SKM-1 treated with dmso at 0.1 percent for 144 hours (cell line): ENCODE results near the gene MSH5.

Source experiments
- DNase-seq: peaks from one replicate; lab custom pipeline; 2025; ENCODE audit not compliant: unreplicated experiment; lab: John Stamatoyannopoulos, UW

Gene MSH5

DNA sequence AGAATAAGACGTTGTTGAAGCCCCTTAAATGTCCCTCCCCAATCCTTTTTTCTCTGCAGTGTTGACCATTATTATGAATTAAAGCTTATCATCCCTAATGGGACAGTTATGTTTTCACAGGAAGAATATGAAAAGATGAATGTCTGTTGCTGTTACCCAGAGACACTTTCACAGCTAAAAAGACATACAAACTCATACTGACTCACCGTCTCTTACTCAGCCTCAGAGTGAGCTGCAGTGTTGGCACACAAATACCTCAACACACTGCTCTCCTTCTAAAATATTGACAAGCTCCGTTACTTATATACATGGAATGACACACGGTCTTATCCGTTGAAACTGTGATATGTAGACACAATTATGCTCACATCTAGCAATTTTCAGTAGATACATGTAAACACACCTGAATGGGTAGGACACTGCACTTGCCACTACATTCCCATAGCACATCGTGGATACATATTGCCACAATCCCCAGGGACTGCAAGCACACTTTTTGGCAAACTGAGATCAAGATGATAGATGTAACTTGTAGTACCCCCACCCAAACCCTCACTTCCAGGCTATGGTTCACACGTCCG, 13.0 kb downstream of the MSH5 start:
- DNase-seq: no peak

DNA sequence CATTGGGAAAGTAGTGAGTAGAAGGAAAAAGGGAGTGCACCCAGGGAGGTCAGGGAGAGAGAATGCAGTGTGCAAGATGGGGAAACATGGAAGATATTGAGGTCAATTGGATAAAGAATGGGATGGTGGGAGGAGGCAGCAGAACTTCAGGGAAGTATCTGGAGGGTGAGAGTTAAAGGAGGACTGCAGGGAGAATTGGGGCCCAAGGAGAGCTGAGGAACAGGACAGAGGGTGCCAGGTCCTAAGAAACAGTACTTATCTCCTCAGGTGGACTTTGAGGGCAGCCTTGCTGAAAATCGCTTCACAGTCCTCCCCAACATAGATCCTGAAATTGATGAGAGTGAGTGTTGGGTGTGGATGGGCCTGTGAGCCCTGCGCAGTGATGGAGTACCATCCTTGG, 18.5 kb downstream of the MSH5 start:
- no peak for DNase-seq

DNA sequence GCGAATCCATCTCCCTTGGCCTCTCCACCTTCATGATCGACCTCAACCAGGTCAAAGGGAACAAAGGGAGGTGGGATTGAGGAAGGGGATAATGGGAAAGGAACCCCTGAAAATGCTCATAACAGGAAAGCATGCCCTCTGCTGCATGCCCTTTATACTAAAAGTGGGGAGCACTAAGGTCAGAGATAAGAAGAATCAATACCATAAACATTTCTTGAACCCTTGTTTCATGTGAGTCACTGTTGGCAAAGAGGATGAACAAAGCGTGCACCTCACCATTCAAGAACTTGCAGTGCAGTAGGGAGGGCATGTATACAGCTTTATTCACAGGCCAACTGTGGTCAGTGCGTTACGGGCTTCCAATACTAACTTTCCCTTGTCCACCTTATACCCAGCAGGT, 21.0 kb downstream of the MSH5 start:
- DNase-seq: no peak

DNA sequence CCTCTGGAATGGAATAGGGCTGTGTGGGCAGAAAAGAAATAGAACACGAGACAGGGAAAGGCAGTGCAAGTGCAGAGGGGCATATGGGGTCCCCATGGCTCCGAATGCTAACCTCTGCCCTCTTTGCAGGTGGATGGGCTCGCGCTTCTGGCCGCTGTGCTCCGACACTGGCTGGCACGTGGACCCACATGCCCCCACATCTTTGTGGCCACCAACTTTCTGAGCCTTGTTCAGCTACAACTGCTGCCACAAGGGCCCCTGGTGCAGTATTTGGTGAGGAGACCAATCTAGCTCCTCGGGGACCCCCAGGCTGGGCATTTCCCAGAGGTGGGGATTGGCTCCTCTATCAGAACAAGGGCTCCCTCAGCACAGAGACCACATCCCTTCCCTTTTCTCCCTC, 21.5 kb downstream of the MSH5 start:
- no peak for DNase-seq

DNA sequence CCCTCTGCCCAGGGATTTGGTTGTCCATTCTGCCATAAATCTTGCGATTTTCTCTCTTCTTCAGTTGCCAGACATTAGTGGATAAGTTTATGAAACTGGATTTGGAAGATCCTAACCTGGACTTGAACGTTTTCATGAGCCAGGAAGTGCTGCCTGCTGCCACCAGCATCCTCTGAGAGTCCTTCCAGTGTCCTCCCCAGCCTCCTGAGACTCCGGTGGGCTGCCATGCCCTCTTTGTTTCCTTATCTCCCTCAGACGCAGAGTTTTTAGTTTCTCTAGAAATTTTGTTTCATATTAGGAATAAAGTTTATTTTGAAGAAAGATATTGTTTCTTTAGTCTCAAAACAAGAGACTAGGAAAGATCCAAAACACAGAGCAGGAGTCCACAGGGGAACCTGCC, 22.6 kb downstream of the MSH5 start, which contains the start of gene SAPCD1:
Gene SAPCD1, plus strand, starts transcription at position 301 of the 400 bp plus-strand sequence. CDS start 399 bp downstream, outside the sequence.
- no peak for DNase-seq

DNA sequence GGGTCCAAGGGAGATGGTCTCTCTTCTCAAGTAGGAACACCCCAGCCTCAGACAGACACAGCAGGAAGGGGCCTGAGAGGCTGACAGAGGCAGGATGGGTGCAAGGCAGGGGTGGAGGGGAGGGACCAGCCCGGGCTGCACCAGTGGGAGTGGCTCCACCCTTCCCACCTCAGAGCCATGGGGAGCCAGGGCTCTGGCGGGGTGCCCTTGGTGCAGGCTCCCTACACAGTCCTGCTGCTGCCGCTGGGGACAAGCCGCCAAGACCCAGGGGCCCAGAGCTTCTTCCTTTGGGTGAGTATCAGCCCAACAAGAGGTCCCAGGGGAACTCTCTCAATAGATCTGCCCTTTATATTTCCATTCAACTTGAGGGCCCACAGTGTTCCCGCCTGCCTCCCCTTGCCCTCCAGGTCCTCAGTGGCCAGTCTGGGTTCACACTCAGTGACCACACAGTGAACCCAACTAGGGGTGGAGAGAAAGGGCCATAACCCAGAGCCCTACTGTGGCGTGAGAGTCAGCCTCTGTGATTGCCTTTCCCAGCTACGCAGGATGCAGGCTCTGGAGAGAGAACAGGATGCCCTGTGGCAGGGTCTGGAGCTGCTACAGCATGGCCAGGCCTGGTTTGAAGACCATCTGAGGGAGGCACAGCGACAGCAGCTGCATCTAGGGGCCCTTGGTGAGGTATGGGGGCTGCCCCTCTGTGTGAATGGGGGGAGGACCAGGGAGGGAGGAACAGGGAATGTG, 23.2 kb downstream of the MSH5 start:
- DNase-seq: no peak

DNA sequence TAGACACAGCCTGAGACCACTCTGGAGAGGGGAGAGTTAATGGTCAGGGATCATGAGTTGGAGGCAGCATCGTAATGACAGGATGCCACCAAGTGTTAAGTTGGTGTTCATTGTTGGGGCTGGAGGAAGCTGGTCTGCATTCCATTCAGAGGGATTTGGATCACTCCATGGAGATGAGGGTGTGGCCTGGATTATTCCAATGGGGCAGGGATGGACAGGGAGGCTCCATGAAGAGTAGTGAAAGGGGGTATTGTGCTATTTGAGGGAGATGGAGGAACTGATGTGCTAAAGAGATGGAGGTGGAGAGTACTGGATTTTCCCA, 23.8 kb downstream of the MSH5 start:
- DNase-seq: no peak

DNA sequence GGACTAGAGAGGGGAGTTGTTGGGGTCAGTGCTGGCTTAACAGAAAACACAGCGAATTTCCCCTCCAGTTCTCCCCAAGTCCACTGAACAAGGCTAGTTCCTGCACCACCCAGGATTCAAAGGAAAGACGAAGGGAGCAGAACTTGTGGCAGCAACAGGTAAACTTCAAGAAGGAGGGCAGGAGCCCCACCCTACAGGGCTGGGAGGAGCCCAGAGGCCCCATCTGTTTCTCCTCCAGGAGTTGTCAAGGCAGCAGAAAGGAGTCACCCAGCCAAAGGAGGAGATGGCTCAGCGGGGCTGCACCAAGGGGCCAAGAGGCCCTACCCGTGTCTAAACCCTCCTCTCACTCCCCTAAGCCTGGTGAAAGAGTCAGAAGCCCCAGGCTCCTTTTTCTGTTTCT, 24.4 kb downstream of the MSH5 start:
- DNase-seq: no peak

DNA sequence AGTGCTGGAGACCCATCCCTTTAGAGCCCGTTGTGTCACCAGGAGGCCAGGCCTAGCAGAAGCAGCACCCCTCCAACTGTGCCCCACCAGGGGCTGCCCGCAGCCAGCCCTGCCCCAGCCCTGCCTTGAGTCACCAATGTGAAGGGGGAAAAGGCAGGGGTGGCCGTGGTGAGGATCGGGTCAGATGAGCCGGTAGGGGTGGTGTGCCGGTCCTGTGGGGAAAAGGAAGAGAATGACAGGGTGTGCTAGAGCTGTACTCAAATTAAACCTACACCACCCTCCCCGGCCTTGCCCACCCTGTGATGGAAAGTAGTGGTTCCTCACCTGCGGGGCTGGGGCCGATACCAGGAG, 25.7 kb downstream of the MSH5 start:
- no peak for DNase-seq

DNA sequence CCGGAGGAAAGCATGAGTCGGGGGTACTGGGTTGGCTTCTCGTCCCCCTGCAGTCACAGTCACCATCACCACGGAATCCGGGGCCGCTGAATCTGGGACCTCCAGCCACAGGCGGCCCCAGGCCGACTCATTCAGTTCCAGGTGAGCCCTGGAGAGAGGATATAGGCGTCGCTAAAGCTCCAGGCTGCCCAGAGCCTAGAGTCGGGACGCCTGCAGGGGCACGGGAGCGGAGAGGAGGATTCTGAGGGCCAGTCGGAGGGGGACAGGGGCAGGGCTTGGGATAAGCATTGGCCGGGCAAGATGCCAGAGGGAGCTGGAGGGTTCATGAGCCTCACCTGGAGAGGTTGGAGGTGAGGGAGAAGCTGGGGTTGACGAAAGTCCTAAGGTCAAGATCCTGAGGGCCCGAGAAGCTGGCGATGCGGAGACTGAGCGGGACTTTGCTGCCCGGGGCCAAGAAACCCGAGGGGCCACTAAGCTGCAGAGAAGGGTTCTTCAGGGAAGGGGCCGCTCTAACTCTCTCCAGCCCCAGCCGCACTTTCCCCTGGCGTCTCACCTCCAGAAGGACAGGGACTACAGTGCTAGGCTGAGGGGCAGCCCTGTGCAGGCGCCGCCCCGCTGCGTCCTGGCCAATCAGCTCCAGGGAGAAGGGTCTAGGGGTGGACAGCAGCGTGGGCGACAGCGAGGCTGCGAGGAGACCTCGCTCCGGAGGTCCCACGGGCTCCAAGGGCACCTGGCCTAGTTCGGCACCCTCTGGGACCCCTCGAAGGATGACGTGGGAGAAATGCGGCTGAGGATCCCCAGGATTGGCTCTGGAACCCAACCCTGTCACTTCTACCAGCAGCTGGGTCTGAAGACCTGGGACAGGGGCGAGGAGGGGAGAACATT, 26.3 kb downstream of the MSH5 start:
- no peak for DNase-seq

DNA sequence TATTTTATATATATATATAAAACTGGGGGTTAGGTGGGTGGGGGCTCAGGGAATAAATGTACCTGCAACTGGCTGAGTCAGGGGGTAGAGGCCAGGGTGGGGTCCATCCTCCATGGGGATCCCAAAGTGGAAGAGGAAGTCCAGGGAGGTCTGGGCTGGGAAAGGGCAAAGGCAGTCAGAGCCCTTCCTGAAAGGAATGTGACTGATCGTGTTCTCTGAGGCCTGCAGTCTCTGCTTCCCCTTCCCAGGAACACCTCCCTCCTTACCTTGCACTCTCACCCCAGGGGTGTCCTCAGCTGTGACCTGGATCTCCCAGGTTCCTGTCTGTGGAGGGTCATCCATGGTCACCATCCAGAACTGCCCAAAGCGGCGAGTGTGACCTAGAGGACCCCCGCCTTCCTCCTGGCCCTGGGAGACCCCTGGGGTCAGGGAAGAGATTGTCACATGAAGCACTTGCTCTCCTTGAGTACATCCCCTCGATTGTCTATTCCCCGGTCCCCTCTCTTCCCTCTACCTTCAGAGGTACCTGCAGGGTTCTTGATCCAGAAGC, 27.4 kb downstream of the MSH5 start:
- DNase-seq: no peak

DNA sequence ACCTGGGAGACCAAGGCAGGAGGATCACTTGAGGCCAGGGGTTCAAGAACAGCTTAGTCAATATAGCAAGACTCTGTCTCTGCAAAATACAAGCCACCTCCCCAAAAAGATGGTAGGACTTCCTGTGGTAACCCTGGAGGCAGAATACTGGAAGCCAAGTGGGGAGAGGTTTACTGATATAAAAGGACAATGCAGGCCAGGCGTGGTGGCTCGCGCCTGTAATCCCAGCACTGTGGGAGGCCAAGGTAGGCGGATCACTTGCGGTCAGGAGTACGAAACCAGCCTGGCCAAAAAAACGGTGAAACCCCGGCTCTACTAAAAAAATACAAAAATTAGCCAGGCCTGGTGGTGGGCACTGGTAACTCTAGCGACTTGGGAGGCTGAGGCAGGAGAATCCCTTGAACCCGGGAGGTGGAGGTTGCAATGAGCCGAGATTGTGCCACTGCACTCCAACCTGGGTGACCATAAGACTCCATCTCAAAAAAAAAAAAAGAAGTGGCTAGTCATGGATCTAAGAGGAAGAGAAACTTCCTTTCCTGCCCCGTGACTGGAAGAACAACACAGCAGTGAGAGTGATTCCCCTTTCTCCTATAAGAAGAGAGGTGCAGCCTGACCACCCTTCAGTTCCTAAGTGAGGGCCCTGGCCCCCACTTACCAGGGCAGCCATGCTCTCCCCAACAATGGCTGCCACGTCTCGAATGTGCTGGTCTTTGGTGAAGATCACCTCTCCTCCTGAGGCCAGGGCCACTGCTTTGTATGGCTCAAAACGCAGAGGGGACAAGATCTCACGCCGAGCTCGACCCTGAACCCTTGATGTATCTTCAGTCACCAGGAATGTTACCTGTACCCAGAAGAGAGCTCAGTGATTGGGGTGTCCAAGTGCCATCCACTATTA, 28.8 kb downstream of the MSH5 start:
- DNase-seq: no peak

DNA sequence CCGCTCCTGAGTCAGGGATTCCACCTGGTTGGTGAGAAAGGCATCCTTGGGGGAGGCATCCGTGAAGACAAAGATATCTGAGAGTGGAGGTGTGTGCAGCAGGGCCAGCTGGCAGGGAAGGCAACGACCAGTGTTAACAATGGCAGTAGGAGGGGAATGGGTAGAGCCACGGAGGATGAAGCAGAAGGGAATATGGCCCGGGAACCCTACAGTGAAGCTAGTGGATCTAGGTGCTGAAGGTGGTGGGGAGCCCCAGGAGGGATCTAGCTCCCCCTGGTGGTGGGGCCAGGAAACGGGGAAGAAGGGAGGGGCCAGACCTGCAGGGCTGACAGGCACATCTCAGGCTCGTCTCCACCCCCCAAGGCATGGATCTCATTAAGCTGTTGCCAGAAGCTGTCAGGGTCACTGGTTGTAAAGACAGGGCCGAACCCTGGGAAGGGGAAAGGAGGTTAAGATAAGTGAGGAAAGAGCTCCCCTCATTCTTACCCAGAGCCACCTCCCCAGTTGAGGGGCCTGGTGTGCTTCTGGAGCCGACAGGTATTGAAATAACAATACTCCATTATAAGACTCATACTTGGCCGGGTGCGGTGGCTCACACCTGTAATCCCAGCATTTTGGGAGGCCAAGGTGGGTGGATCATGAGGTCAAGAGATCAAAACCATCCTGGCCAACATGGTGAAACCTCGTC, 30.0 kb downstream of the MSH5 start:
- peak; percentile 74 for DNase-seq

DNA sequence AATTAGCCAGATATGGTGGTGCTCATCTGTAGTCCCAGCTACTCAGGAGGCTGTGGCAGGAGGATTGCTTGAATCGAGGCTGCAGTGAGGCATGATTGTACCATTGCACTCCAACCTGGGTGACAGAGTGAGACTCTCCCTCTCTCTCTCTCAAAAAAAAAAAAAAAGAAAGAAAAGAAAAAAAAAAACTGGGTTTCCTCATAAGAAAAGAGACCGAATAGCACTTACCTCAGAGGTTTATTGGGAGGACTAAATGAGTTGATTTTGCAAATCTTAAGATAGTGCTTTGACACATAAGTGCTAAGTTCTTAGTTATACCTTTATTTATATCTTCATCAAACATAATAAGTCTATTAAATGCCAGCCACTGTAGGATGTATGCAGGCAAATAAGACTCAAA, 31.1 kb downstream of the MSH5 start:
- no peak for DNase-seq

DNA sequence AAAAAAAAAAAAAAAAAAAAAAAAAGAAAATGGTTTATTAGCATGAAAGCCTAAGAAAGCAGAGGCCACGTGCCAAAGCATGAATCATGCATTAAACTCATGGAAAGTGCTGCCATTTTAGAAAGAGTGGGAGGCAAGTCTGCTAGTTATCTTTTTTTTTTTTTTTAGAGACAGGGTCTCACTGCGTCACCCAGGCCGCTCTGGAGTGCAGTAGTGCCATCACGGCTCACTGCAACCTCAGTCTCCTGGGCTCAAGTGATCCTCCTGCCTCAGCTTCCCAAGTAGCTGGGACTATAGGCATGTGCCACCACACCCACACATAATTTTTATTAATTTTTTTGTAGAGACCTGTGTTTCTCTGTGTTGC, 32.2 kb downstream of the MSH5 start:
- DNase-seq: no peak

DNA sequence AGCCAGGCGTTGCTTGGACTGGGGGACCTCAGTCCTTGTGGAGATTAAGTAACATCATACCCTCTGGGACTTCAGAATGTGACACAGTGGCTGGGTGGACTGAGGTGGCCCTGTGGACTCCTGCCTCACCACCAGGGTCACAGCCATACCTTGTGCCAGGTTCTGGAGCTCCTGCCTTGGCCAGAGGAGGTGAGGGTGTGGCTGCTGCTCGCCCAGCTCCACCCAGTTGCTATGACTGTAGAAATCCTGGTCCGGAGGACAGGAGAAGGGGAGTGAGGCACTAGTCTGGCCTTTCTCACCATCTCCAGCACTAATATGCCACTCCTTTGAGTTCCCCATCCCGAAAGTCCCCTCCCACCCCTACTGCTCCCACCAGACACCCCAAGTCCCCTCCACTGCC, 35.4 kb downstream of the MSH5 start:
- DNase-seq: no peak

DNA sequence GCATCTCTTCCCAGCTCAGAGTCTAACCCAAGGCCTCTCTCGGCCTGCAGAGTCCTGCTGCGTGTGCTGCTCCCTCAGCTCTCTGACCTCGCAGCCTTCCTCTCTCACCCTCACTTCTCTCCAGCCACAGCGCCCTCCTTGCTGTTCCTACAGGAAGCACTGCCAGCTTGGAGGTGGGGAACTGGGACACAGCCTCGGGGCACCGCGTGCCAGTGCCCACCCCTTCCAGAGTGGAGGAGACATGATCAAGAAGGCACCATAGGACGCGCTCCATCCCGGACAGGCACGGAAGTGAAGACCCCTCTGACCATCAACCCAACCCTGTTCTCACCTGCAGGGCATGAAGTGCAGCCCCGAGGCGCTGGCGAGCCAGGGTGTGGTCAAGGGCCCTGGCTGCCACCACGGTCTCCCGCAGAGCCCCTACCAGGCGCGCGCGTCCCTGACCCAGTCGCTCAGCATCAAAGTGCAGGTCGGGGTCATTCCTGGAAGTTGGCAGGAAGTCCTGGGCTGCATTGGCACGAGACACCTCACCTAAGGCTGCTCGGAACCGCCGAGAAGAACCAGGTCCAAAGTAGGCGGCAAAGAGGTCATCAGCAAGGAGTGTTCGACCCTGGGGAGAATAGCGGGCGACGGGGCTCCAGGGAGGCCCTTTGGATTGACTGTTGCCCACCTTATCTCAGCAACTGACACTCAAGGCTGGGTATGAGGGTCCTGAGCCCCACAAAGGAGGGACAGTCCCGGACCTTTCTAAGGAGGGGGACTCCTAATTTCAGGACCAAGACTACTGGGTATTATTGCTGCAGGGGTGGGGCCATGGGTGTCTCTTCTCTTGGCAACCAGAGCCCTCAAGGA, 36.1 kb downstream of the MSH5 start:
- no peak for DNase-seq

DNA sequence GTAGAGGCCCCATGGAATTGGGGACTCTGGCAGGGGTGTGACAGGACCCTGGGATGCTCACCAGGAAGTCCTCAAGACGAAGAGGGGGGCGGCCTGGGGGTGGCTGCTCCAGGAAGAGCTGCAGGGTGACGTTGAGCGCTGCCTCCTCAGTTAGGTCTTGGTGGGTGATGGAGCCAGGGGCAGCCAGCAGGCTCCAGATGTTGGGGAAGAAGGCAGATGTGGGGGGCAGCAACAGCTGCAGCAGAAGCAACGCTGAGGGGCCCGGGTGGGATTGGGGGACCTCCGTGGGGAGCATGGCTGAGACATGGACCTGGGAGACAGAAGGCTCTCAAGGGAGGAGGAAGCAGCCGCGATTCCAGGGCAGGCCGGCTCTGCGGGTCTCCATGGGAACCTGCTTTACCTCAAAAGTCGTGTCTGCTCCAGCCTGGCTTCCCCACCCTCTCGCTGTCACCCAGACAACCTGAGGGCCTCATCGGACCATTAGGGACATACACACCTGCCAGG, 36.7 kb downstream of the MSH5 start:
- DNase-seq: peak; percentile 74

DNA sequence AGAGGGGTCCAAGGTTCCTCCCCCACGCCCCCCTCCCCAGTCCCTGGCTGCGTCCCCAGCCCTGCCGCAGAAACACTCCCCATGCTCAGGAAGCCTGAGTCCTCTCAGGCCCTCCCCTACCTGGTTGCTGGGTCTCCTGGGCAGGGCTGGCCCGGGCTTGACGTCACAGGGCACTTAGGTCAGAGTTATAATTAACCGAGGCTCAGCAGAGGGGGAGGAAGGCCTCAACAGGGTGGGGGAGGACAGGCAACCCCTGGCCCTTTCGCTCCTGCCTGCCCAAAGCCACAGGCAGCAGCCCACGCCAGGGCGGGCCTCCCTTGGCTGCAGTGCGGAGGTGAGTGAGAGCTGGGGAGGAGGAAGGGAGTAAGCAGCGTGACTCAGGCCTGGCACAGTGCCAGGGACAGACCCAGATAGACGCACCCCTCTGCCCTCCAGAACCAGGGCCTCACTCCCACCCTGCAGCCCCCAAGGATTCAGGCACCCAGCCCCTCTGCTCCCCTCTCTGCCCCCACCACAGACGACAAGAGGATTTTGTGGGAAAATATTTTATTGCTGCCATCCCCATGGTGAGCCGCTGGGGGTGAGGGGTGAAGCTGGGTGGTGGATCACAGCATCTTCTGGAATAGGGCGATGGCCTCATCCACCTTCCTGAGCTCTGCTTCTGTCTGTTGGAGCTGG, 37.3 kb downstream of the MSH5 start, which contains the start of gene VWA7:
Gene VWA7, minus strand, starts transcription at position 340 of the 678 bp plus-strand sequence. CDS start 549 bp downstream, outside the sequence.
- peak; percentile 91 for DNase-seq
